HG02981 (cell line): ENCODE measurements around the gene MDM4.

ENCODE experiments used
- ATAC-seq: cut with Tn5 transposase; IDR thresholded peaks from one replicate; pipeline ENCODE4 v1.9.1; 2021; ENCODE audit warnings: mild to moderate bottlenecking, moderate library complexity; ENCODE audit not compliant: unreplicated experiment

The MDM4 gene

GRCh38 chr1:204576422-204576821, 60.2 kb downstream of the MDM4 start:
- ATAC-seq: no peak

- no peak for ATAC-seq
Measured at GRCh38 chr1:204577794-204578478, 61.7 kb downstream of the MDM4 start.

GRCh38 chr1:204578867-204579664, 62.9 kb downstream of the MDM4 start:
- peak; percentile 78 for ATAC-seq

GRCh38 chr1:204579681-204580080, 63.5 kb downstream of the MDM4 start:
- no peak for ATAC-seq

GRCh38 chr1:204580862-204581261, 64.7 kb downstream of the MDM4 start:
- no peak for ATAC-seq

GRCh38 chr1:204581759-204582158, 65.6 kb downstream of the MDM4 start:
- ATAC-seq: no peak

- ATAC-seq: no peak
Measured at GRCh38 chr1:204583909-204584632, 67.9 kb downstream of the MDM4 start.

- ATAC-seq: no peak
Measured at GRCh38 chr1:204584699-204585372, 68.6 kb downstream of the MDM4 start.

GRCh38 chr1:204587621-204588020, 71.4 kb downstream of the MDM4 start:
- ATAC-seq: no peak

GRCh38 chr1:204588826-204589225, 72.6 kb downstream of the MDM4 start:
- ATAC-seq: no peak

GRCh38 chr1:204589409-204590038, 73.3 kb downstream of the MDM4 start:
- no peak for ATAC-seq

- ATAC-seq: no peak
Measured at GRCh38 chr1:204591473-204592090, 75.4 kb downstream of the MDM4 start.

GRCh38 chr1:204592246-204592948, 76.2 kb downstream of the MDM4 start:
- ATAC-seq: no peak

- no peak for ATAC-seq
Measured at GRCh38 chr1:204598319-204598969, 82.2 kb downstream of the MDM4 start.

- no peak for ATAC-seq
Measured at GRCh38 chr1:204599098-204599497, 82.9 kb downstream of the MDM4 start.

- no peak for ATAC-seq
Measured at GRCh38 chr1:204599596-204599995, 83.4 kb downstream of the MDM4 start.

- ATAC-seq: no peak
Measured at GRCh38 chr1:204600203-204600602, 84.0 kb downstream of the MDM4 start.

GRCh38 chr1:204600968-204601367, 84.8 kb downstream of the MDM4 start:
- no peak for ATAC-seq

- no peak for ATAC-seq
Measured at GRCh38 chr1:204602111-204602579, 85.9 kb downstream of the MDM4 start.
